Keratinocyte (primary cell): ENCODE results near the gene RGMA. TPM values are rescaled to one million over a fixed set of nuclear protein-coding genes. Genes with fewer than 3 reads are reported as not detected.

ENCODE experiments used
- DNase-seq: peaks from one replicate; pipeline ENCODE4 v3.0.0-alpha.2; 2011; ENCODE audit warnings: low read depth, missing footprints, low spot score
- FAIRE-seq: peaks from 2 replicates; lab custom pipeline; 2011; peaks lifted over from hg19 to GRCh38; lab: Jason Lieb, UNC
- H2AFZ ChIP-seq: 2 replicates; pipeline ENCODE4 v1.6.0; 2012; ENCODE audit warnings: low read length, control low read depth, inconsistent platforms; ENCODE audit not compliant: control insufficient read depth
- H3K27ac ChIP-seq: 2 replicates; pipeline ENCODE4 v1.5.1; 2011; ENCODE audit warnings: low read length; ENCODE audit not compliant: control insufficient read depth, insufficient read depth
- H3K27me3 ChIP-seq: 3 replicates; pipeline ENCODE4 v1.6.0; 2011; ENCODE audit warnings: low read length; ENCODE audit not compliant: control insufficient read depth, insufficient read depth; ENCODE audit errors: extremely low read depth
- H3K36me3 ChIP-seq, 2 experiments: 2 replicates in 1 of 2; 3 replicates in 1 of 2; pipeline ENCODE4 v1.5.1; 2011; ENCODE audit warnings: low read length in 2 of 2, mild to moderate bottlenecking in 1 of 2; ENCODE audit not compliant: control insufficient read depth in 2 of 2, insufficient read depth in 2 of 2; ENCODE audit errors: extremely low read depth in 1 of 2
- H3K4me1 ChIP-seq: 3 replicates; pipeline ENCODE4 v1.5.1; 2011; ENCODE audit warnings: low read length; ENCODE audit not compliant: control insufficient read depth, insufficient read depth; ENCODE audit errors: extremely low read depth
- H3K4me2 ChIP-seq: 3 replicates; pipeline ENCODE4 v1.6.0; 2011; ENCODE audit warnings: low read depth, low read length; ENCODE audit not compliant: control insufficient read depth, insufficient read depth; ENCODE audit errors: extremely low read depth
- H3K4me3 ChIP-seq, 3 experiments: fragments of 200-600 bp in 1 of 3; sonication (generic) in 1 of 3; 2 replicates in 2 of 3; 3 replicates in 1 of 3; pipeline ENCODE4 v1.5.1; 2011 to 2016; ENCODE audit warnings: low read length in 3 of 3, mild to moderate bottlenecking in 3 of 3, control low read depth in 2 of 3, inconsistent platforms in 1 of 3, low read depth in 1 of 3, mixed read lengths in 1 of 3, mixed run types in 1 of 3, moderate library complexity in 1 of 3; ENCODE audit not compliant: control insufficient read depth in 2 of 3, insufficient read depth in 2 of 3; ENCODE audit errors: extremely low read depth in 1 of 3
- H3K79me2 ChIP-seq: 2 replicates; pipeline ENCODE4 v1.6.0; 2012; ENCODE audit warnings: low read length; ENCODE audit not compliant: control insufficient read depth, insufficient read depth
- H3K9ac ChIP-seq: 3 replicates; pipeline ENCODE4 v1.6.0; 2011; ENCODE audit warnings: low read length; ENCODE audit not compliant: control insufficient read depth, insufficient read depth; ENCODE audit errors: extremely low read depth
- H3K9me1 ChIP-seq: 3 replicates; pipeline ENCODE4 v1.6.0; 2011; ENCODE audit warnings: low read length; ENCODE audit not compliant: control insufficient read depth, insufficient read depth; ENCODE audit errors: extremely low read depth
- H3K9me3 ChIP-seq: 2 replicates; pipeline ENCODE4 v1.5.1; 2012; ENCODE audit warnings: low read depth, low read length; ENCODE audit not compliant: control insufficient read depth
- H4K20me1 ChIP-seq: 3 replicates; pipeline ENCODE4 v1.6.0; 2011; ENCODE audit warnings: low read length; ENCODE audit not compliant: control insufficient read depth, insufficient read depth; ENCODE audit errors: extremely low read depth
- EZH2 ChIP-seq: IDR thresholded peaks from one replicate; pipeline ENCODE4 v1.6.1; 2012; ENCODE audit warnings: inconsistent platforms, mild to moderate bottlenecking, low read length, moderate library complexity
- dilution Hi-C: fragments of 300-500 bp; cut with MboI; formaldehyde crosslinking; loops from one replicate; pipeline ENCODE4 v1.7.0; 2020; ENCODE audit warnings: low sequenced_read_pairs; ENCODE audit not compliant: extremely low pct_ligation_motif_present
- polyA plus RNA-seq, 5 experiments: library from polyadenylated mRNA; depleted of rRNA in 3 of 5; stranded (reverse) in 3 of 5; stranded (forward) in 1 of 5; unstranded in 1 of 5; fragments of >200 nt; gene quantifications; 1 replicate in 1 of 5; 2 replicates in 3 of 5; 3 replicates in 1 of 5; pipeline versions ENCODE4 v1.2.1 to v1.2.3, GENCODE V29; 2011 to 2012; ENCODE audit warnings: missing spikeins in 2 of 5, low read depth in 1 of 5, low replicate concordance in 1 of 5
- TF ChIP-seq, protein P1 (sequence below), 3 experiments: IDR thresholded peaks in 1 of 3; conservative IDR thresholded peaks in 1 of 3; optimal IDR thresholded peaks in 1 of 3; 2 replicates in 2 of 3; 3 replicates in 1 of 3; pipeline versions ENCODE3 to v1.5.1; 2011; ENCODE audit warnings: low read length in 3 of 3, mild to moderate bottlenecking in 3 of 3, moderate library complexity in 2 of 3, control low read depth in 1 of 3, inconsistent platforms in 1 of 3; ENCODE audit not compliant: insufficient read depth in 2 of 3; ENCODE audit errors: extremely low read depth in 1 of 3

RGMA gene
- polyA plus RNA-seq, 1 donor (not counting 4 experiments of a cell fraction or from before 2014, with no cell fraction given): 0.18 TPM

DNA sequence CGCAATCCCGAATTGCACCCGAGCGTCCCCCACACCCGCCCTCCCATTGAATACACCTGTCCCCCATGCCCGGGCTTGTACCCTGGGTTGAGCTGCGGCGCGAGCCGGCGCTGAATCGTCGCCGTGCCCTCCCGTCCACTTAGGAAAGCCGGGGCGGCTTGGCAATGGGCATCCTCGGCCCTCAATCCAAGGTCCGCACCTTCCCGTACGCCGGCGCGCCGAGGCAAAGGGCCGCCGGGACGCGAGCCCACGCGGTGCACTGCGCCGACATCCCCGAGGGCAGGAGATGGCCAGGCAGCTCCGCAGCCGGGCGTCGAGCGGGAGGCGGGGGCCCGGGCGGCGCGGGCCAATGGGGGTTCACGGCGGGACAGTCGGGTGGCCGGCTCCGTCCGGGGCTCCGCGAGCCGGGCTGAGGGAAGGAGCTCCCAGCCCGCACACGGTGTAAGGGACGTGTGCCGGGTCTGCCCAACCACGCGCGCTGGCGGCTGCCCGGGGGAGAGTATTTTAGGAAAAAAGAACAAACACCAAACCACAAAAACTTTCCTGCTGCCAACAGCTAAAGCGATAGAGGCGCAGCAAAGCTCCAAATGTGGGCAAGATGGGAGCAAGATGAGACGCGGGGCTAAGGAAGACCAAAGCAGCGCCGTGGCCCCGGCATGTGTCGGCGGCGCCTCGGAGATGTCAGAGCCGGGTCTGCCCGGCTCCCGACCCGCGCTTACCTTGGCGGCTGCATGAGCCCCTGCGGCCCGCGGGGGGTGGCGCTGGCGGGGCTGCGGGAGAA, 621 bp downstream of the RGMA start:
- no peak overlapping the region for H3K9ac ChIP-seq
- H3K4me2 ChIP-seq: peak overlapping the region; percentile 82
- no peaks in the 10 kb centered on the region for H3K4me1 ChIP-seq
- H4K20me1 ChIP-seq: no peaks in the 10 kb centered on the region
- H3K36me3 ChIP-seq: no peaks in the 10 kb centered on the region
- FAIRE-seq: no peak
- no peaks in the 10 kb centered on the region for H3K79me2 ChIP-seq
- peaks cover 55% of the 10 kb centered on the region for H3K27me3 ChIP-seq
- H3K4me3 ChIP-seq: peak overlapping the region; percentile 27 to 61 (median 49)
- H3K9me3 ChIP-seq: no peaks in the 10 kb centered on the region
- TF ChIP-seq, protein P1, sequence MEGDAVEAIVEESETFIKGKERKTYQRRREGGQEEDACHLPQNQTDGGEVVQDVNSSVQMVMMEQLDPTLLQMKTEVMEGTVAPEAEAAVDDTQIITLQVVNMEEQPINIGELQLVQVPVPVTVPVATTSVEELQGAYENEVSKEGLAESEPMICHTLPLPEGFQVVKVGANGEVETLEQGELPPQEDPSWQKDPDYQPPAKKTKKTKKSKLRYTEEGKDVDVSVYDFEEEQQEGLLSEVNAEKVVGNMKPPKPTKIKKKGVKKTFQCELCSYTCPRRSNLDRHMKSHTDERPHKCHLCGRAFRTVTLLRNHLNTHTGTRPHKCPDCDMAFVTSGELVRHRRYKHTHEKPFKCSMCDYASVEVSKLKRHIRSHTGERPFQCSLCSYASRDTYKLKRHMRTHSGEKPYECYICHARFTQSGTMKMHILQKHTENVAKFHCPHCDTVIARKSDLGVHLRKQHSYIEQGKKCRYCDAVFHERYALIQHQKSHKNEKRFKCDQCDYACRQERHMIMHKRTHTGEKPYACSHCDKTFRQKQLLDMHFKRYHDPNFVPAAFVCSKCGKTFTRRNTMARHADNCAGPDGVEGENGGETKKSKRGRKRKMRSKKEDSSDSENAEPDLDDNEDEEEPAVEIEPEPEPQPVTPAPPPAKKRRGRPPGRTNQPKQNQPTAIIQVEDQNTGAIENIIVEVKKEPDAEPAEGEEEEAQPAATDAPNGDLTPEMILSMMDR (optimal IDR thresholded peaks at IDR 0.05 in 1 of 3, IDR thresholded peaks at IDR 0.05 in 1 of 3, conservative IDR thresholded peaks at IDR 0.05 in 1 of 3; ENCODE audit: extremely low read depth in 1 of 3, insufficient read depth in 2 of 3, low read length in 3 of 3): no peak
- peak; percentile 69 for TF ChIP-seq EZH2
- peak overlapping the region; percentile 68 for H2AFZ ChIP-seq
- DNase-seq: no peak
- H3K9me1 ChIP-seq: no peaks in the 10 kb centered on the region
- H3K27ac ChIP-seq: no peak overlapping the region
- dilution Hi-C loops: no loop called here

- TF ChIP-seq, protein P1 (optimal IDR thresholded peaks at IDR 0.05 in 1 of 3, IDR thresholded peaks at IDR 0.05 in 1 of 3, conservative IDR thresholded peaks at IDR 0.05 in 1 of 3; ENCODE audit: extremely low read depth in 1 of 3, insufficient read depth in 2 of 3, low read length in 3 of 3): peak; percentile 79 to 95 (median 91)
- no peak for TF ChIP-seq EZH2
- peak; percentile 74 for FAIRE-seq
- Histone ChIP-seq H3K27me3 (peaks cover 55% of the 10 kb centered on the region), H3K36me3 (no peaks in the 10 kb centered on the region), H3K79me2 (no peaks in the 10 kb centered on the region), H2AFZ (no peak overlapping the region), H3K9me1 (no peaks in the 10 kb centered on the region), H3K4me2 (peak overlapping the region; percentile 82), H3K9me3 (no peaks in the 10 kb centered on the region), H4K20me1 (no peaks in the 10 kb centered on the region), H3K4me1 (no peaks in the 10 kb centered on the region), H3K27ac (no peak overlapping the region), H3K4me3 (peak overlapping the region; percentile 27 to 61 (median 49)), H3K9ac (no peak overlapping the region)
- dilution Hi-C loops: no loop called here
- DNase-seq: peak; percentile 35
Observed at GRCh38 chr15:93087825-93088199, 1.2 kb downstream of the RGMA start.
